ENCODE data around the gene SCNN1G. TPM values are rescaled to one million over a fixed set of nuclear protein-coding genes. Genes with fewer than 3 reads are reported as not detected.

SCNN1G gene
- total and polyA plus RNA-seq, 5 donors from 2014 or later = not detected

GRCh38 chr16:23172994-23173393, 9.6 kb upstream of the SCNN1G start:
- no peaks in the 10 kb centered on the region for H3K36me3 Mint-ChIP-seq
- Histone ChIP-seq H3K27ac (ENCODE audit: insufficient read depth, low read length, poor library complexity, severe bottlenecking) (no peak overlapping the region), H3K4me3 (ENCODE audit: low read depth, low read length) (no peak overlapping the region), H3K9me3 (ENCODE audit: control insufficient read depth in 2 of 2, low read length in 2 of 2) (no peaks in the 10 kb centered on the region), H3K4me1 (ENCODE audit: control insufficient read depth, insufficient read depth, low read length, poor library complexity, severe bottlenecking) (no peaks in the 10 kb centered on the region), H3K36me3 (ENCODE audit: control insufficient read depth, insufficient read depth, low read length) (no peaks in the 10 kb centered on the region), H3K27me3 (ENCODE audit: control insufficient read depth, insufficient read depth, low read length) (peaks cover 30% of the 10 kb centered on the region)
- H3K4me1 Mint-ChIP-seq = no peaks in the 10 kb centered on the region
- H3K27ac Mint-ChIP-seq = no peak overlapping the region
- H3K27me3 Mint-ChIP-seq = peaks cover 43% of the 10 kb centered on the region
- H3K9me3 Mint-ChIP-seq = peaks cover 0 to 5% (median 0%) of the 10 kb centered on the region in 7 donors
- ATAC-seq (ENCODE audit: low read depth in 2 of 2) = no peak
- no peak overlapping the region for H3K4me3 Mint-ChIP-seq
- no peak for DNase-seq

GRCh38 chr16:23174622-23175021, 7.9 kb upstream of the SCNN1G start:
- Histone ChIP-seq H3K27ac (ENCODE audit: insufficient read depth, low read length, poor library complexity, severe bottlenecking) (no peak overlapping the region), H3K27me3 (ENCODE audit: control insufficient read depth, insufficient read depth, low read length) (peaks cover 30% of the 10 kb centered on the region), H3K36me3 (ENCODE audit: control insufficient read depth, insufficient read depth, low read length) (no peaks in the 10 kb centered on the region), H3K9me3 (ENCODE audit: control insufficient read depth in 2 of 2, low read length in 2 of 2) (no peaks in the 10 kb centered on the region), H3K4me1 (ENCODE audit: control insufficient read depth, insufficient read depth, low read length, poor library complexity, severe bottlenecking) (no peaks in the 10 kb centered on the region), H3K4me3 (ENCODE audit: low read depth, low read length) (no peak overlapping the region)
- Mint-ChIP-seq H3K27me3 (peaks cover 41% of the 10 kb centered on the region), H3K4me1 (no peaks in the 10 kb centered on the region), H3K27ac (no peak overlapping the region), H3K36me3 (no peaks in the 10 kb centered on the region), H3K9me3 (peaks cover 0 to 5% (median 0%) of the 10 kb centered on the region in 7 donors), H3K4me3 (no peak overlapping the region)
- DNase-seq (no peak), ATAC-seq (ENCODE audit: low read depth in 2 of 2) (no peak)

DNA sequence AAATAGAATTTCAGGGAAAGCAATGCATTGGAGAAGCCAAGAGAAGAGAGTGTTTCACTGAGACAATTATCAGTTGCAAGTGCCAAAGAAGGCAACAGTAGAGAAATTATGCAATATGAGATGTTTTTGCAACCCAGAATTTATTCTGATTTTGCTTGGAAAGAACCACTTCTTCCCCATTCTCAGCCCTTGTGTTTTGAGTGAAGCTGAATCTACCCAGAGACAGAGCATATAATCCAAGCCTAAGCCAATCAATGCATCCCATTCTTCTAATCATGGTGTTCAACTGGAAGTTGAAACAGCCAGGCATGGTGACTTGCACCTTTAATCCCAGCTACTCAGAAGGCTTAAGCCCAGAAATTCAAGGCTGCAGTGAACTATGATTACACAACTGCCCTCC, 6.9 kb upstream of the SCNN1G start:
- Mint-ChIP-seq H3K27ac (no peak overlapping the region), H3K27me3 (peaks cover 41% of the 10 kb centered on the region), H3K4me1 (no peaks in the 10 kb centered on the region), H3K4me3 (no peak overlapping the region), H3K9me3 (peaks cover 0 to 5% (median 0%) of the 10 kb centered on the region in 7 donors), H3K36me3 (no peaks in the 10 kb centered on the region)
- H3K27ac ChIP-seq (ENCODE audit: insufficient read depth, low read length, poor library complexity, severe bottlenecking) = no peak overlapping the region
- H3K4me3 ChIP-seq (ENCODE audit: low read depth, low read length) = no peak overlapping the region
- H3K9me3 ChIP-seq (ENCODE audit: control insufficient read depth in 2 of 2, low read length in 2 of 2) = no peaks in the 10 kb centered on the region
- peaks cover 33% of the 10 kb centered on the region for H3K27me3 ChIP-seq (ENCODE audit: control insufficient read depth, insufficient read depth, low read length)
- H3K36me3 ChIP-seq (ENCODE audit: control insufficient read depth, insufficient read depth, low read length) = no peaks in the 10 kb centered on the region
- no peak for DNase-seq
- no peaks in the 10 kb centered on the region for H3K4me1 ChIP-seq (ENCODE audit: control insufficient read depth, insufficient read depth, low read length, poor library complexity, severe bottlenecking)
- ATAC-seq (ENCODE audit: low read depth in 2 of 2) = no peak

DNA sequence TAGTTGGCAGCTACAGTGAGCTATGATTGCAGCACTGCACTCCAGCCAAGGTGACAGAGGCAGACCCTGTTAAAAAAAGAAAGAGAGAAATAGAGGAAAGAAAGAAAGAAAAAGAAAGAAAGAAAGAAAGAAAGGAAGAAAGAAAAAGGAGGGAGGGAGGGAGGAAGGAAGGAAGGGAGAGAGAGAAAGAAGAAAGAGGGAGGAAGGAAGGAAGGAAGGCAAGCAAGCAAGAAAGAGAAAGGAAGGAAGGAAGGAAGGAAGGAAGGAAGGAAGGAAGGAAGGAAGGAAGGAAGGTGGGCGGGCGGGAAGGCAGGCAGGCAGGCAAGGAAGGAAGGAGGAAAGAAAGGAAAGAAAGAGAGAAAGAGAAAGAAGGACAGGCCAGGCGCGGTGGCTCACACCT, 1.0 kb upstream of the SCNN1G start:
- H3K4me3 Mint-ChIP-seq = peak overlapping the region in 1 of 4 donors; percentile 60
- H3K27me3 Mint-ChIP-seq = peaks cover 62% of the 10 kb centered on the region
- ATAC-seq (ENCODE audit: low read depth in 2 of 2) = no peak
- Histone ChIP-seq H3K4me3 (ENCODE audit: low read depth, low read length) (no peak overlapping the region), H3K27me3 (ENCODE audit: control insufficient read depth, insufficient read depth, low read length) (peaks cover 25% of the 10 kb centered on the region), H3K27ac (ENCODE audit: insufficient read depth, low read length, poor library complexity, severe bottlenecking) (no peak overlapping the region), H3K9me3 (ENCODE audit: control insufficient read depth in 2 of 2, low read length in 2 of 2) (no peaks in the 10 kb centered on the region), H3K4me1 (ENCODE audit: control insufficient read depth, insufficient read depth, low read length, poor library complexity, severe bottlenecking) (peaks cover 7% of the 10 kb centered on the region), H3K36me3 (ENCODE audit: control insufficient read depth, insufficient read depth, low read length) (no peaks in the 10 kb centered on the region)
- H3K27ac Mint-ChIP-seq = no peak overlapping the region
- peaks cover 0 to 17% (median 8%) of the 10 kb centered on the region in 4 donors for H3K4me1 Mint-ChIP-seq
- H3K9me3 Mint-ChIP-seq = peaks cover 0 to 2% (median 0%) of the 10 kb centered on the region in 7 donors
- H3K36me3 Mint-ChIP-seq = no peaks in the 10 kb centered on the region
- no peak for DNase-seq

DNA sequence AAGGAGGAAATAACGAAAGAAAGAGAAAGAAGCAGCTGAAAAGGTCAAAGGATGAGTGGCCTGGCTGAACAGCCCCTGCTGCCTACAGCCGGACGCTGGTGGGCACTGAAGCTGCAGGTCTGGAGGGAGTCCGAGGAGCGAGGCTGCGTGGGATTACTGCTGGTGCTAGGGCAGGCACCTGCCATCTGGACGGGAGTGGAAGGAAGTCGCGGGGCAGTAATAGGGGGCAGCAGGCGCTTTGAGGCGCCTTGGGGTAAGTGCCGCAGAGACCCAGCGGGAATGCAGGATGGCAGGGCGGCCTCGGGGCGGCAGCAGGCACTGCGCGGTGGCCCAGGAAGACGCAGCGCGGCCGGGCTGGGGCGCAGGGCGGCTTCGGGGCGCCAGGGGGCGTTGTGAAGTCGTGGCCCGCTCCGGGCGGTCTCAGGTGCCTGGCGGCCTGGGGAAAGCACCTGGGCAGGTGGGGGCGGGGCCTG, 303 bp upstream of the SCNN1G start:
- DNase-seq (peak; percentile 61 to 70 (median 65)), ATAC-seq (ENCODE audit: low read depth in 2 of 2) (peak; percentile 83 to 93)
- H3K27ac ChIP-seq (ENCODE audit: insufficient read depth, low read length, poor library complexity, severe bottlenecking) = no peak overlapping the region
- peaks cover 25% of the 10 kb centered on the region for H3K27me3 ChIP-seq (ENCODE audit: control insufficient read depth, insufficient read depth, low read length)
- H3K4me1 ChIP-seq (ENCODE audit: control insufficient read depth, insufficient read depth, low read length, poor library complexity, severe bottlenecking) = peaks cover 7% of the 10 kb centered on the region
- no peak overlapping the region for H3K27ac Mint-ChIP-seq
- H3K27me3 Mint-ChIP-seq = peaks cover 67% of the 10 kb centered on the region
- no peak overlapping the region for H3K4me3 ChIP-seq (ENCODE audit: low read depth, low read length)
- H3K36me3 Mint-ChIP-seq = no peaks in the 10 kb centered on the region
- peaks cover 0 to 17% (median 8%) of the 10 kb centered on the region in 4 donors for H3K4me1 Mint-ChIP-seq
- H3K9me3 ChIP-seq (ENCODE audit: control insufficient read depth in 2 of 2, low read length in 2 of 2) = no peaks in the 10 kb centered on the region
- H3K9me3 Mint-ChIP-seq = peaks cover 0 to 2% (median 0%) of the 10 kb centered on the region in 7 donors
- peak overlapping the region in 1 of 4 donors; percentile 60 for H3K4me3 Mint-ChIP-seq
- no peaks in the 10 kb centered on the region for H3K36me3 ChIP-seq (ENCODE audit: control insufficient read depth, insufficient read depth, low read length)

DNA sequence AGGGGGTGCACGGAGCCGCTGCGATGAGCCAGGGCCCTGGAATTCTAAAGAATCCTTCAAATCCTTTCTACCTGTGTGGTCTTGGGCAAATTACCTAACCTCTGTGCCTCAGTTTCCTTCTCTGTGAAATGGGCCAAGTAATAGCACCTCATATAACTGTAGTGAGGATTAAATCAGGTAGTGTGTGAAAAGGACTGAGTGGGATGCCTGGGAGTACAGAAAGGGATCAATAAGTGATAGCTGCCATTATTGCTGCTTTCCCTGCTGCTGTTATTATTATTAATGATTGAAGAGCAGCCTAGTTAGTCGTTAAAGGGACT, 958 bp downstream of the SCNN1G start:
- no peaks in the 10 kb centered on the region for H3K9me3 ChIP-seq (ENCODE audit: control insufficient read depth in 2 of 2, low read length in 2 of 2)
- no peaks in the 10 kb centered on the region for H3K36me3 ChIP-seq (ENCODE audit: control insufficient read depth, insufficient read depth, low read length)
- H3K27ac ChIP-seq (ENCODE audit: insufficient read depth, low read length, poor library complexity, severe bottlenecking) = no peak overlapping the region
- peaks cover 26% of the 10 kb centered on the region for H3K27me3 ChIP-seq (ENCODE audit: control insufficient read depth, insufficient read depth, low read length)
- Mint-ChIP-seq H3K27me3 (peaks cover 69% of the 10 kb centered on the region), H3K4me1 (peaks cover 0 to 17% (median 9%) of the 10 kb centered on the region in 4 donors), H3K27ac (no peak overlapping the region), H3K4me3 (peak overlapping the region in 1 of 4 donors; percentile 15), H3K36me3 (no peaks in the 10 kb centered on the region), H3K9me3 (peaks cover 0 to 2% (median 0%) of the 10 kb centered on the region in 7 donors)
- DNase-seq = no peak
- no peak for ATAC-seq (ENCODE audit: low read depth in 2 of 2)
- H3K4me1 ChIP-seq (ENCODE audit: control insufficient read depth, insufficient read depth, low read length, poor library complexity, severe bottlenecking) = peaks cover 7% of the 10 kb centered on the region
- H3K4me3 ChIP-seq (ENCODE audit: low read depth, low read length) = no peak overlapping the region

DNA sequence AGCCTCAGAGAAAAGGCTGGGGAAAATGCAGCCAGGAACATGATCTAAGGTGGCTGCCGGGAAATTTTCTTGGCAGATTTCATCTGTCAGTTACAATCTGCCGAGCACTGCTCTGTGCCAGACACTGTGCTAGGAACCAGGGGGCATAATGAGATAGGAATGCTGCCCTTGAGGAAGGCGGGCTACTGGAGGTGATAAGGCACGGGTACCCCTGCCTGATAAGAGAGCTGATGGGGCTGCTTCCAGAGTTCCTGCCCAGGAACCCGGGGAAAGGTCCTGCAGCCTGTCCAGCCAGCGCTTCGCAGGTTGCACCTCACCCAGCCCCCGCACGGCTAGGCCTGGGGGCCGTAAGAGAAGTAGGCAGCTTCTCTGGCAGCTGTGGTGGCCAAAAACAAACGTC, 3.1 kb downstream of the SCNN1G start:
- Mint-ChIP-seq H3K9me3 (peaks cover 0 to 4% (median 0%) of the 10 kb centered on the region in 7 donors), H3K36me3 (no peaks in the 10 kb centered on the region), H3K4me3 (no peak overlapping the region), H3K27me3 (peaks cover 57% of the 10 kb centered on the region), H3K4me1 (peaks cover 0 to 17% (median 9%) of the 10 kb centered on the region in 4 donors), H3K27ac (no peak overlapping the region)
- no peak for DNase-seq
- Histone ChIP-seq H3K27ac (ENCODE audit: insufficient read depth, low read length, poor library complexity, severe bottlenecking) (no peak overlapping the region), H3K4me1 (ENCODE audit: control insufficient read depth, insufficient read depth, low read length, poor library complexity, severe bottlenecking) (peaks cover 7% of the 10 kb centered on the region), H3K27me3 (ENCODE audit: control insufficient read depth, insufficient read depth, low read length) (peaks cover 14% of the 10 kb centered on the region), H3K9me3 (ENCODE audit: control insufficient read depth in 2 of 2, low read length in 2 of 2) (no peaks in the 10 kb centered on the region), H3K4me3 (ENCODE audit: low read depth, low read length) (no peak overlapping the region), H3K36me3 (ENCODE audit: control insufficient read depth, insufficient read depth, low read length) (no peaks in the 10 kb centered on the region)
- no peak for ATAC-seq (ENCODE audit: low read depth in 2 of 2)

GRCh38 chr16:23186171-23186570, 3.6 kb downstream of the SCNN1G start:
- no peak overlapping the region for H3K27ac Mint-ChIP-seq
- Histone ChIP-seq H3K27me3 (ENCODE audit: control insufficient read depth, insufficient read depth, low read length) (peaks cover 14% of the 10 kb centered on the region), H3K36me3 (ENCODE audit: control insufficient read depth, insufficient read depth, low read length) (no peaks in the 10 kb centered on the region), H3K9me3 (ENCODE audit: control insufficient read depth in 2 of 2, low read length in 2 of 2) (no peaks in the 10 kb centered on the region), H3K4me1 (ENCODE audit: control insufficient read depth, insufficient read depth, low read length, poor library complexity, severe bottlenecking) (peaks cover 7% of the 10 kb centered on the region), H3K4me3 (ENCODE audit: low read depth, low read length) (no peak overlapping the region), H3K27ac (ENCODE audit: insufficient read depth, low read length, poor library complexity, severe bottlenecking) (no peak overlapping the region)
- no peak for DNase-seq
- peaks cover 0 to 4% (median 0%) of the 10 kb centered on the region in 7 donors for H3K9me3 Mint-ChIP-seq
- H3K27me3 Mint-ChIP-seq = peaks cover 53% of the 10 kb centered on the region
- H3K4me3 Mint-ChIP-seq = no peak overlapping the region
- no peaks in the 10 kb centered on the region for H3K36me3 Mint-ChIP-seq
- peaks cover 0 to 14% (median 8%) of the 10 kb centered on the region in 4 donors for H3K4me1 Mint-ChIP-seq
- ATAC-seq (ENCODE audit: low read depth in 2 of 2) = no peak

Measured in CD4-positive, CD25-positive, alpha-beta regulatory T cell (primary cell).